Upper lobe of left lung (tissue), 6 donors: ENCODE results near the gene KIF12. TPM values are rescaled to one million over a fixed set of nuclear protein-coding genes. Genes with fewer than 3 reads are reported as not detected.
"Not testable (repeated sequence)": the region's sequence is repeated elsewhere in the genome, so short reads cannot be mapped to it uniquely, and the experiment has no call there.

Source experiments
- ATAC-seq, 2 donors: fragments of 200-7000 bp; cut with Tn5 transposase; one replicate each; pipeline ENCODE4 v1.9.1; 2022; ENCODE audit warnings: mild to moderate bottlenecking in 2 of 2, moderate library complexity in 2 of 2; ENCODE audit not compliant: low FRiP score in 2 of 2
- DNase-seq, 2 donors: peaks; one replicate each; pipeline ENCODE4 v3.0.0-alpha.2; 2019 to 2020
- H3K27ac ChIP-seq, 4 donors: fragments of 200-600 bp; sonication (generic); one replicate each; pipeline ENCODE4 v1.5.1; 2016 to 2019
- H3K27me3 ChIP-seq, 4 donors: fragments of 200-600 bp; sonication (generic); one replicate each; pipeline ENCODE4 v1.5.1; 2017 to 2019
- H3K36me3 ChIP-seq, 4 donors: fragments of 200-600 bp; sonication (generic); one replicate each; pipeline ENCODE4 v1.5.1; 2016 to 2019
- H3K4me1 ChIP-seq, 4 donors: fragments of 200-600 bp; sonication (generic); one replicate each; pipeline ENCODE4 v1.5.1; 2018 to 2019
- H3K4me3 ChIP-seq, 4 donors: fragments of 200-600 bp; sonication (generic); one replicate each; pipeline ENCODE4 v1.5.1; 2017 to 2019; ENCODE audit warnings: mild to moderate bottlenecking in 2 of 4, moderate library complexity in 1 of 4
- H3K9me3 ChIP-seq, 4 donors: fragments of 200-600 bp; sonication (generic); one replicate each; pipeline ENCODE4 v1.5.1; 2018 to 2019
- CTCF ChIP-seq, 6 experiments: fragments of 450-650 bp in 4 of 6; fragments of 200-600 bp in 2 of 6; sonication (generic) in 2 of 6; IDR thresholded peaks; one replicate each; pipeline ENCODE4 v1.5.1; 2016 to 2019; ENCODE audit warnings: antibody characterized with exemption in 6 of 6
- EP300 ChIP-seq, 4 donors: sonication (generic); formaldehyde crosslinking; IDR thresholded peaks; one replicate each; pipeline ENCODE4 v1.5.1; 2017; ENCODE audit warnings: antibody characterized with exemption in 4 of 4, control low read depth in 2 of 4
- POLR2A ChIP-seq, 4 donors: fragments of 450-650 bp; IDR thresholded peaks; one replicate each; pipeline ENCODE4 v1.5.1; 2016 to 2017; ENCODE audit warnings: antibody characterized with exemption in 4 of 4, mild to moderate bottlenecking in 2 of 4
- POLR2AphosphoS5 ChIP-seq, 2 donors: sonication (generic); formaldehyde crosslinking; IDR thresholded peaks; one replicate each; pipeline ENCODE4 v1.5.1; 2017; ENCODE audit warnings: antibody characterized with exemption in 2 of 2
- WGBS, 2 donors: methylation state at CpG; one replicate each; pipeline ENCODE4 v1.1.5; 2017 to 2018; 5-methylcytosine and 5-hydroxymethylcytosine counted together
- total RNA-seq, 6 donors: library from RNA; depleted of rRNA in 4 of 6; stranded (reverse); fragments of >200 nt in 4 of 6; gene quantifications; one replicate each; pipeline versions ENCODE4 v1.1.0 to v1.2.1, GENCODE V29; 2016 to 2021
- donor health status: DM: no; HTN: no; CAD: no; lungs with moderate emphysema.
- donor health status: DM: no; HTN: yes; CAD: no; lungs with severe emphysema.

KIF12 gene
- total RNA-seq, 6 donors from 2014 or later = 2.3 to 16.8 (median 4.4) TPM

GRCh38 chr9:114047717-114048116 lies 51.4 kb downstream of the KIF12 start:
- TF ChIP-seq POLR2AphosphoS5 (IDR thresholded peaks at IDR 0.05) (no peak), CTCF (IDR thresholded peaks at IDR 0.05) (peak in 3 of 6 experiments; percentile 27 to 44 (median 39)), POLR2A (IDR thresholded peaks at IDR 0.05) (no peak), EP300 (IDR thresholded peaks at IDR 0.05) (no peak)
- DNase-seq = peak in 1 of 2 donors; percentile 33
- no peak for ATAC-seq
- 80 to 89% methylated on average over 3 of the region's 3 CpGs for WGBS, 2 donors
- Histone ChIP-seq H3K36me3 (peaks cover 0 to 24% (median 19%) of the 10 kb centered on the region in 4 donors), H3K27me3 (no peaks in the 10 kb centered on the region), H3K9me3 (no peaks in the 10 kb centered on the region), H3K4me3 (no peak overlapping the region), H3K4me1 (no peaks in the 10 kb centered on the region), H3K27ac (no peak overlapping the region)

GRCh38 chr9:114046875-114047274 lies 52.2 kb downstream of the KIF12 start:
- H3K36me3 ChIP-seq = peaks cover 0 to 24% (median 19%) of the 10 kb centered on the region in 4 donors
- 82 to 88% methylated on average over 1 of the region's 1 CpG for WGBS, 2 donors

GRCh38 chr9:114046237-114046755 lies 52.8 kb downstream of the KIF12 start:
- H3K27me3 ChIP-seq = no peaks in the 10 kb centered on the region
- 93 to 97% methylated on average over 4 of the region's 4 CpGs for WGBS, 2 donors
- ATAC-seq = no peak
- TF ChIP-seq CTCF (IDR thresholded peaks at IDR 0.05) (no peak), EP300 (IDR thresholded peaks at IDR 0.05) (no peak), POLR2A (IDR thresholded peaks at IDR 0.05) (no peak), POLR2AphosphoS5 (IDR thresholded peaks at IDR 0.05) (no peak)
- DNase-seq = no peak
- no peak overlapping the region for H3K27ac ChIP-seq
- H3K4me1 ChIP-seq = no peaks in the 10 kb centered on the region
- no peak overlapping the region for H3K4me3 ChIP-seq
- no peaks in the 10 kb centered on the region for H3K9me3 ChIP-seq
- H3K36me3 ChIP-seq = peaks cover 0 to 24% (median 19%) of the 10 kb centered on the region in 4 donors

More at GRCh38 chr9:114046875-114047274, 52.2 kb downstream of the KIF12 start:
- DNase-seq (no peak), ATAC-seq (no peak)
- no peaks in the 10 kb centered on the region for H3K9me3 ChIP-seq
- H3K4me3 ChIP-seq = no peak overlapping the region
- no peak overlapping the region for H3K27ac ChIP-seq
- no peaks in the 10 kb centered on the region for H3K27me3 ChIP-seq
- no peaks in the 10 kb centered on the region for H3K4me1 ChIP-seq
- TF ChIP-seq POLR2A (IDR thresholded peaks at IDR 0.05) (no peak), POLR2AphosphoS5 (IDR thresholded peaks at IDR 0.05) (no peak), CTCF (IDR thresholded peaks at IDR 0.05) (no peak), EP300 (IDR thresholded peaks at IDR 0.05) (no peak)

- H3K27me3 ChIP-seq, H3K27ac ChIP-seq, ATAC-seq, DNase-seq, H3K4me1 ChIP-seq, H3K4me3 ChIP-seq, H3K9me3 ChIP-seq: not testable (repeated sequence)
- peaks cover 0 to 13% (median 2%) of the 10 kb centered on the region in 4 donors for H3K36me3 ChIP-seq
Measured at GRCh38 chr9:114043660-114044059, 55.4 kb downstream of the KIF12 start.

Other genes with a start within 250 kb of the KIF12 start
- gene ZNF618, start 223.0 kb downstream of the KIF12 start, total RNA-seq = 10 to 100 TPM in 3 of 6 donors, 1 to 10 TPM in 3; 3.2 to 11.6 (median 9.1) TPM
- gene AMBP, start 21.0 kb downstream of the KIF12 start, total RNA-seq = 1 to 10 TPM in 2 of 6 donors, under 1 TPM in 1, not detected in 3; 0.46 to 4.0 (median 3.1) TPM
- gene COL27A1, start 56.2 kb upstream of the KIF12 start, total RNA-seq = 10 to 100 TPM in 3 of 6 donors, 1 to 10 TPM in 3; 4.0 to 55.5 (median 9.2) TPM
- 10 to 100 TPM in 4 of 6 donors, 1 to 10 TPM in 1, not detected in 1; 1.8 to 17.9 (median 12.0) TPM for gene ORM1, start 223.8 kb upstream of the KIF12 start, total RNA-seq
- 1 to 10 TPM in 4 of 6 donors, not detected in 2; 2.2 to 5.5 (median 4.0) TPM for gene ORM2, start 230.6 kb upstream of the KIF12 start, total RNA-seq